ENCODE measurements around the gene LRMDA.

DNA sequence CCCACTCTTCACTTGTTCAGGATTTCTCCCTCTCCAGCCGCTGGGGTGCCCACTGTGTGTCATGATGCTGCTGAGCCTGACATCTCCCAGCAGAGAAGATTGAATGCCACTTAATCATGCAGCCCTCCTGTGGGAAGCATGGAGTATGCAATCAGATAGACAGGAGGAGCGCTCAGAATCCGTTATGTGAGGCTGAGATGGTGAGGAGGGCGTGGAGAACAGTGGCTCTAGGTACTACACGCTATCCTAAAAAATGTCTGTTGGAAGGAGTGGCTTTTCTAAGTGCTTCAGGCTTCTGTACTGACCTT, 334.3 kb downstream of the LRMDA start:
- TF ChIP-seq, protein P1, sequence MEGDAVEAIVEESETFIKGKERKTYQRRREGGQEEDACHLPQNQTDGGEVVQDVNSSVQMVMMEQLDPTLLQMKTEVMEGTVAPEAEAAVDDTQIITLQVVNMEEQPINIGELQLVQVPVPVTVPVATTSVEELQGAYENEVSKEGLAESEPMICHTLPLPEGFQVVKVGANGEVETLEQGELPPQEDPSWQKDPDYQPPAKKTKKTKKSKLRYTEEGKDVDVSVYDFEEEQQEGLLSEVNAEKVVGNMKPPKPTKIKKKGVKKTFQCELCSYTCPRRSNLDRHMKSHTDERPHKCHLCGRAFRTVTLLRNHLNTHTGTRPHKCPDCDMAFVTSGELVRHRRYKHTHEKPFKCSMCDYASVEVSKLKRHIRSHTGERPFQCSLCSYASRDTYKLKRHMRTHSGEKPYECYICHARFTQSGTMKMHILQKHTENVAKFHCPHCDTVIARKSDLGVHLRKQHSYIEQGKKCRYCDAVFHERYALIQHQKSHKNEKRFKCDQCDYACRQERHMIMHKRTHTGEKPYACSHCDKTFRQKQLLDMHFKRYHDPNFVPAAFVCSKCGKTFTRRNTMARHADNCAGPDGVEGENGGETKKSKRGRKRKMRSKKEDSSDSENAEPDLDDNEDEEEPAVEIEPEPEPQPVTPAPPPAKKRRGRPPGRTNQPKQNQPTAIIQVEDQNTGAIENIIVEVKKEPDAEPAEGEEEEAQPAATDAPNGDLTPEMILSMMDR (conservative IDR thresholded peaks at IDR 0.05; ENCODE audit: low read depth, low read length), result no peak
- TF ChIP-seq EZH2 (IDR thresholded peaks at IDR 0.05; ENCODE audit: low read length, unreplicated experiment) (no peak), EZH2phosphoT487 (IDR thresholded peaks at IDR 0.05; ENCODE audit: borderline replicate concordance, low read length) (no peak)
